Activated naive CD4-positive, alpha-beta T cell treated with anti-CD3 and anti-CD28 coated beads for 36 hours (primary cell): Measurements from ENCODE around the gene C22orf42. TPM values are rescaled to one million over a fixed set of nuclear protein-coding genes. Genes with fewer than 3 reads are reported as not detected.
A peak's percentile ranks its signal among the peaks of the same experiment; 100 is the strongest.
"Not testable (repeated sequence)": the region's sequence is repeated elsewhere in the genome, so short reads cannot be mapped to it uniquely, and the experiment has no call there.

Experiments used
- CTCF ChIA-PET: fragments of 350-600 bp; sonication (Branson Sonifier 250); formaldehyde crosslinking; loops from one replicate; lab custom pipeline; 2021; ENCODE audit warnings: antibody characterized with exemption; lab: Charles Lee
- DNase-seq: peaks from one replicate; pipeline ENCODE4 v3.0.0-alpha.2; 2020
- H3K27ac Mint-ChIP-seq: one replicate; pipeline ENCODE4 v1.8.0; 2021; ENCODE audit warnings: mild to moderate bottlenecking, mixed read lengths
- H3K27me3 Mint-ChIP-seq: one replicate; pipeline ENCODE4 v1.8.0; 2021; ENCODE audit warnings: low read depth, mixed read lengths
- H3K36me3 Mint-ChIP-seq: one replicate; pipeline ENCODE4 v1.8.0; 2021; ENCODE audit warnings: low read depth, mixed read lengths
- H3K4me1 Mint-ChIP-seq: one replicate; pipeline ENCODE4 v1.8.0; 2021; ENCODE audit warnings: low read depth, mixed read lengths
- H3K4me3 Mint-ChIP-seq: one replicate; pipeline ENCODE4 v1.8.0; 2021; ENCODE audit warnings: mild to moderate bottlenecking, moderate library complexity, mixed read lengths
- H3K9me3 Mint-ChIP-seq: one replicate; pipeline ENCODE4 v1.8.0; 2021; ENCODE audit warnings: mixed read lengths
- intact Hi-C: fragments of 100-400 bp; cut with micrococcal nuclease; formaldehyde crosslinking; loops from one replicate; pipeline ENCODE4 v1.15.1; 2023
- total RNA-seq, 2 experiments: library from RNA; stranded (reverse); gene quantifications; one replicate each; pipeline ENCODE4 v1.2.3, GENCODE V29; 2021

The C22orf42 gene
- total RNA-seq, 2 experiments from 2014 or later, result not detected

DNA sequence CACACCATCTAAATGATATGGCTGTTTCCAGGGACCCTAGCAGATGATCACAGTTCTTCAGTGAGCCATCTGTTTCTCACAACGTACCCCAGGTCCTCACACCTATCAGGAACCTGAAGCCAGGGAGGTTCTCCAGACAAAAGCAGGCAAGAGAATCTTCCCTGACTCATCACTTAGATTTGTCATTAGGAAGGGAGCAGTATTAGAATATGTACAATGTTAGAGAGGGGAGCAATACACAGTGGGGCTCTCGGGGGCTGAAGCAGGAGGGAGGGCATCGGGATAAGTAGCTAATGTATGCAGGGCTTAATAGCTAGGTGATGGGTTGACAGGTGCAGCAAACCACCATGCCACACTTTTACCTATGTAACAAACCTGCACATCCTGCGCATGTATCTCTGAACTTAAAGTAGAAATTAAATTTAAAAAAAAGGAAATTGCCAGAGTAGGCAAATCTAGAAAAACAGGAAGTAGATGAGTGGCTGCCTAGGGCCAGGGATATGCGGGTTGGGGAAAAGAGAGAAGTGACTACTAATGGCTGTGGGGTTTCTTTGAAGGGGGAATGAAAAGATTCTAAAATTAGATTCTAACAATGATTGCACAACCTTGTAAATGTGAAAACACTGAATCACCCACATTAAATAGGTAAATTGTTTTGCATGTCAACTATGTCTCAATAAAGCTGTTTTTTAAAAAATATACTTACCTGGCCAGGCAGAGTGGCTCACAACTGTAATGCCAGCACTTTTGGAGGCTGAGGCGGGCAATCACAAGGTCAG lies 14.4 kb downstream of the C22orf42 start:
- Mint-ChIP-seq H3K27me3 (no peaks in the 10 kb centered on the region), H3K4me3 (no peak overlapping the region), H3K9me3 (peaks cover 7% of the 10 kb centered on the region), H3K36me3 (no peaks in the 10 kb centered on the region), H3K4me1 (peaks cover 37% of the 10 kb centered on the region), H3K27ac (no peak overlapping the region)
- peak; percentile 37 for DNase-seq
- intact Hi-C loops, result loop anchor here (10.0 kb wide), 1 partner anchor 120 kb away; no protein-coding TSS in a partner anchor
- CTCF ChIA-PET, result interaction anchor here (0.9 kb wide), 1 partner anchor 122 kb away, joined by 3 read pairs; no protein-coding TSS in a partner anchor

DNA sequence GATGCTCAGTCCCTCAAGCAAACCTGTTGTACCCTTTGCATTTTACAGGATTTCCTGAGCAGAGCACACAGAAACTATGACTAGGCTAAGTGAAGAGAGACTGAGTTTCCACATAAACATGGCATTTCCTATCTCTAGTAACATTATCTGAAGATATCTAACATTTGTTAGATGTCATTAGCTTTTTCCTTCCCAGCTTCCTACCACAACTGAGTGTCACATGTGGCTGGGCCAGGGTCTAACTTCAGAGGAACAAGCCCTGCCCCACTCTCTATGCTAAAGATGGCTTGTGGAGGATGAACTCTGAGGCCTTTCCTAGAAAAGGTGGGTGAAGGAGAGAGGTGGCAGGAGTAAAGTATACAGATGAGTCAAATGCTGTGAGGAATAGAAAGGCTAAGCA lies 16.5 kb downstream of the C22orf42 start:
- CTCF ChIA-PET, result no interaction called here
- peaks cover 45% of the 10 kb centered on the region for H3K4me1 Mint-ChIP-seq
- no peaks in the 10 kb centered on the region for H3K27me3 Mint-ChIP-seq
- no peak overlapping the region for H3K4me3 Mint-ChIP-seq
- peak overlapping the region; percentile 25 for H3K27ac Mint-ChIP-seq
- peaks cover 6% of the 10 kb centered on the region for H3K9me3 Mint-ChIP-seq
- H3K36me3 Mint-ChIP-seq, result no peaks in the 10 kb centered on the region
- peak; percentile 25 for DNase-seq
- intact Hi-C loops, result loop anchor here (1.0 to 10.0 kb wide), 3 partner anchors 64 to 270 kb away; partner anchors contain the start of gene RTCB

DNA sequence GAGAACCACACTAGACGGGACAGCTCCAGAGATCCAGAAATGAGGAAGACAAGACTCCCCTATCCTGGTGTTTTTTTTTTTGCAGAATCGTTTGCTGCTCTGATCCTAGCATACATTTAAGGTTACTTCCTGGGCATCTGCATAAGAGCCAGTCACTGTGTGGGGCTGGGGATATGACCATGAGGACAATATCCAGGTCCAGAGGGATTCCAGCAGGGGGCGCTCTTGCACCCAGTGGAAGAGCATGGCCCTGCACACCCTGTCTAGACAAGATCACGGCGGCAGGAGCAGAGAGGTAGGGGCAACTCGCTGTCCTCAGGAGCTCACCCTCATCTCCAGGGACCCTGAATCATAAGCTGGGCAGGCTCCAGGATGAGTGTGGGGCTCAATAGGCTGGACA lies 18.4 kb downstream of the C22orf42 start:
- DNase-seq, result peak; percentile 21
- H3K27ac Mint-ChIP-seq, H3K36me3 Mint-ChIP-seq, H3K4me3 Mint-ChIP-seq, H3K9me3 Mint-ChIP-seq, H3K27me3 Mint-ChIP-seq: not testable (repeated sequence)
- CTCF ChIA-PET, result interaction anchor here (1.1 kb wide), 1 partner anchor 333 kb away, joined by 5 read pairs; no protein-coding TSS in a partner anchor
- peaks cover 49% of the 10 kb centered on the region for H3K4me1 Mint-ChIP-seq
- intact Hi-C loops, result loop anchor here (10.0 kb wide), 1 partner anchor 124 kb away; no protein-coding TSS in a partner anchor

DNA sequence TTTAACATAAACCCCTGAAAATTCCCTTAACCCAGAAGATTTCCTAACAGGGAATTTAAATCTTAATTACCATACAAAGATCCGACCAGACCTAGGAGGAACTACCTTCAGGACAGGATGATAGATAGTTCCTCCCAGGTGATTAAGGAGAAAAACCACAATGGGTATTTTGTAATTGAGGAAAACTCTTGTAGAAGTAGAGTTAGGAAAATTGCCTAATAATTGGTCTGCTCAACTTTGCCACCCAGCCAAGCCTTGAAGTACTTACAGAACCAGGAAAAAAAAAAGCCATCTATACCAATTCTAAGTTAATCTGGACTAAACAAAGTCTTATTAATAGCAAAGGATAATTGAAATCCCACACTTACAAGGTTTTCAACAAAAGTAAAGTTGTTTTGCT lies 20.5 kb downstream of the C22orf42 start:
- DNase-seq, CTCF ChIA-PET, H3K27me3 Mint-ChIP-seq, H3K27ac Mint-ChIP-seq, H3K36me3 Mint-ChIP-seq, H3K9me3 Mint-ChIP-seq: not testable (repeated sequence)
- intact Hi-C loops, result loop anchor here (1.0 to 5.0 kb wide), 4 partner anchors 88 to 336 kb away; partner anchors contain the start of genes FBXO7 and RTCB
- Mint-ChIP-seq H3K4me3 (peak overlapping the region; percentile 79), H3K4me1 (peaks cover 37% of the 10 kb centered on the region)

DNA sequence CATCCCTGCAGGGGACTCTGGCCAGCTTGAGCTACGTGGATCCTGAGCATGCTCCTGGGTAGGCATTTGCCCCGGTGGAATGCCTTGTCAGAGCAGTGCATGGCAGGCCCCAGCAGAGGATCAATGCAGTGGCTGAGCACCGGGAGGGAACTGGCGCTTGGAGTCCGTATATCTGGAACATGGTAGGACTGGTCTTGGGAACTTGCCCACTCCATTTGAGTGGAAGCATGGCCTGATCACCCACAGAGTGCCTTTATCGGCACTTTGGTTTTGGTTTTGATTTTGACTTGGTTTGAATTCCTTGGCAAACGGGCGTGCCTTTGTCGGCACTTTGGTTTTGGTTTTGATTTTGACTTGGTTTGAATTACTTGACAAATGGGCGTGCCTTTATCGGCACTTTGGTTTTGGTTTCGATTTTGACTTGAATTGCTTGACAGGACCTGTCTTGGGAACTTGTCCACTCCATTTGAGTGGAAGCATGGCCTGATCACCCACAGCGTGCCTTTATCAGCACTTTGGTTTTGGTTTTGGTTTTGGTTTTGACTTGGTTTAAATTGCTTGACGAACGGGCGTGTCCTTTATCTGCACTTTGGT lies 21.3 kb downstream of the C22orf42 start:
- peaks cover 30% of the 10 kb centered on the region for H3K4me1 Mint-ChIP-seq
- CTCF ChIA-PET, result interaction anchor here (0.9 kb wide), 1 partner anchor 168 kb away, joined by 3 read pairs; no protein-coding TSS in a partner anchor
- intact Hi-C loops, result loop anchor here (1.0 to 5.0 kb wide), 4 partner anchors 87 to 337 kb away; partner anchors contain the start of genes FBXO7 and RTCB
- H3K27ac Mint-ChIP-seq, result peak overlapping the region; percentile 76
- not testable (repeated sequence) for H3K9me3 Mint-ChIP-seq, H3K36me3 Mint-ChIP-seq, H3K27me3 Mint-ChIP-seq
- peak overlapping the region; percentile 79 for H3K4me3 Mint-ChIP-seq
- DNase-seq, result peak; percentile 69

DNA sequence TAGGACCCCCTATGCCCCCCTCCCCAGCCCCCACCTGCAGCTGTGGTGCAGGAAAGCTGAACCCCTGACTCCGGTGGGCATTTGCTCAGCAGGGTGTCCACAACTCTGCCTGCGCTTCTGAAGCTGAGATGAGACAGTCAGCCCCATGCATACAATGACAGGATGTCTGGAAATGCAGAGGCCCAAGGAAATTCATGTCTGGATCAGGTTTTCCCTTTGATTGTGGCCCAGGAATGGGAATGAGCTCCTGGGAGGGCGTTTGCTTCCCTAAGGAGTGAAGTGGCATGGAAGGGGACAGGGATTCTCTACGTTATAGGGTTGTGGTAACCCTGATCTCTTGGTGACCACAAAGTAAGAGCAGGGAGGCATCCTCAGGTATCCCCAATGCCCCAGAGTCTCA lies 22.2 kb downstream of the C22orf42 start:
- H3K36me3 Mint-ChIP-seq, H3K9me3 Mint-ChIP-seq, H3K27ac Mint-ChIP-seq, DNase-seq, H3K27me3 Mint-ChIP-seq: not testable (repeated sequence)
- H3K4me1 Mint-ChIP-seq, result peaks cover 23% of the 10 kb centered on the region
- H3K4me3 Mint-ChIP-seq, result peak overlapping the region; percentile 79
- CTCF ChIA-PET, result interaction anchor here (0.9 kb wide), 1 partner anchor 167 kb away, joined by 3 read pairs; no protein-coding TSS in a partner anchor
- intact Hi-C loops, result loop anchor here (5.0 kb wide), 1 partner anchor 165 kb away; no protein-coding TSS in a partner anchor

DNA sequence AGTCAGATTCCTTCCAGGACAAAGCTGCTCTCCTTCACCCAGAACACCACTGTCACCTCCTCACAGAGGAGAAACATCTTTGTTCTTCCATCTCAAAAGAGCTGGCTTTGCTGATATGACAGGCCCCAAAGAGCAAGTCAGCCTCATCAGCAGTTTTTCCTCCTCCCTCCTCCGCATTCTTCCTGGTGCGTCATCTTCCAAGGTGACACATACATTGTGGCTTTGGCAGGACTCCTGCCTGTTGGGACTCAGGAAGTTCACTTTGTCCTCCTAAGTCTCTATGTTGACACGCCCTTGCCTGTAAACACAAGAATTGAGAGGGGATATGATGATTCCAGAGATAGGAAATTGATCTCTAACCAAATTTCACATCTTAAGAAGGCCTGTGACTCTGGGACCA lies 23.1 kb downstream of the C22orf42 start:
- CTCF ChIA-PET, H3K9me3 Mint-ChIP-seq, H3K27me3 Mint-ChIP-seq, H3K4me3 Mint-ChIP-seq, H3K27ac Mint-ChIP-seq, DNase-seq, H3K36me3 Mint-ChIP-seq: not testable (repeated sequence)
- H3K4me1 Mint-ChIP-seq, result peaks cover 18% of the 10 kb centered on the region
- intact Hi-C loops, result loop anchor here (5.0 kb wide), 1 partner anchor 164 kb away; no protein-coding TSS in a partner anchor

DNA sequence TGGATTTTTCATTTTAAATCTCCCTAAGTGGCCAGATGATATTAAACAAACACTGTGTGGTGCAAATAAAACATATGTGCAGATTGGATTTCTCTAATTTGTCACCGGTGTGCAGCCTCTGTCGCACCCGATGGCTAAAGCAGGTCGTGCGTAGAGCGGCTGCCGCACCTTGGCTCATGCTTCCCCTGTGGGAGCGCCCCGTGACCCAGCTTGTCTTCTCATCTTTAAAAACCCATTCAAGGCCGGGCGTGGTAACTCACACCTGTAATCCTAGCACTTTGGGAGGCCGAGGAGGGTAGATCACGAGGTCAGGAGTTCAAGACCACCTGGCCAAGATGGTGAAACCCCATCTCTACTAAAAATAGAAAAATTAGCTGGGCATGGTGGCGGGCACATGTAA lies 24.3 kb downstream of the C22orf42 start:
- H3K27me3 Mint-ChIP-seq, DNase-seq, H3K27ac Mint-ChIP-seq, H3K4me3 Mint-ChIP-seq, CTCF ChIA-PET, H3K36me3 Mint-ChIP-seq, H3K9me3 Mint-ChIP-seq: not testable (repeated sequence)
- H3K4me1 Mint-ChIP-seq, result peaks cover 18% of the 10 kb centered on the region
- intact Hi-C loops, result loop anchor here (5.0 kb wide), 1 partner anchor 162 kb away; no protein-coding TSS in a partner anchor

DNA sequence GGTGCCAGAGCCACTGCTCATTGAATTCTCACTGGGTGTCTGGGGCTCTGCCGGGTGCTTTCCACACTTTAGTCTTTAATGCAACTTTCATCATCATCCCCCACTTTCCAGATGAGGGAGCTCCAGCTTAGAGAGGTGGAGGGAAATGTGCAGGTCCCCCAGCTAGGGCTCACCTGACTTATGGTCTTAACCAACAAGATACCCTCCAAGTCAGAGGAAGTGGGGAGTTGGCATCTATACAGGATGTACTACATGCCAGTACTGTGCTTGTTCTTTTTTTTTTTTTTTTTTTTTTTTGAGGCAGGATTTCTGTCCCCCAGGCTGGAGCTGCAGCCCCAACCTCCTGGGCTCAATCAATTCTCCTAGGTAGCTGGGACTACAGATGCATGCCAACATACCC lies 26.3 kb downstream of the C22orf42 start:
- H3K27ac Mint-ChIP-seq, result no peak overlapping the region
- H3K9me3 Mint-ChIP-seq, result no peaks in the 10 kb centered on the region
- H3K4me1 Mint-ChIP-seq, result peaks cover 11% of the 10 kb centered on the region
- H3K36me3 Mint-ChIP-seq, result no peaks in the 10 kb centered on the region
- CTCF ChIA-PET, result no interaction called here
- DNase-seq, result no peak
- no peak overlapping the region for H3K4me3 Mint-ChIP-seq
- no peaks in the 10 kb centered on the region for H3K27me3 Mint-ChIP-seq
- intact Hi-C loops, result no loop called here

DNA sequence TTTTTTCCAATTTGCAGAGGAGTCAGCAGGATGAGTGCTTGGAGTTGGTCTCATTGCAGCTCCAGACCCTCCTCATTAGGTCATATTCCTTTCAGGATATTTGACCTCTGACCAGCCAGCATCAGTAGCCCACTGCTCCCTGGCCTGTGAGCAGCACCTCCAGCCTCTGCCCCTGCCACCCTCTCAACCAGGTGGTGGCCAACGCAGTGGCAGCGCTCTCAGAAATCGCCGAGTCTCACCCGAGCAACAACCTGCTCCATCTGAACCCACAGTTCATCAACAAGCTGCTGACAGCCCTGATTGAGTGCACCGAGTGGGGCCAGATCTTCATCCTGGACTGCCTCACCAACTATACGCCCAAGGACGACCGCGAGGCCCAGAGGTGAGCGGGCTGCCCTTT lies 27.0 kb downstream of the C22orf42 start:
- DNase-seq, result no peak
- no peaks in the 10 kb centered on the region for H3K9me3 Mint-ChIP-seq
- no peak overlapping the region for H3K4me3 Mint-ChIP-seq
- H3K27me3 Mint-ChIP-seq, result no peaks in the 10 kb centered on the region
- no peak overlapping the region for H3K27ac Mint-ChIP-seq
- H3K4me1 Mint-ChIP-seq, result peaks cover 5% of the 10 kb centered on the region
- no peaks in the 10 kb centered on the region for H3K36me3 Mint-ChIP-seq
- CTCF ChIA-PET, result interaction anchor here (1.3 kb wide), 1 partner anchor 51 kb away, joined by 4 read pairs; no protein-coding TSS in a partner anchor
- intact Hi-C loops, result no loop called here

DNA sequence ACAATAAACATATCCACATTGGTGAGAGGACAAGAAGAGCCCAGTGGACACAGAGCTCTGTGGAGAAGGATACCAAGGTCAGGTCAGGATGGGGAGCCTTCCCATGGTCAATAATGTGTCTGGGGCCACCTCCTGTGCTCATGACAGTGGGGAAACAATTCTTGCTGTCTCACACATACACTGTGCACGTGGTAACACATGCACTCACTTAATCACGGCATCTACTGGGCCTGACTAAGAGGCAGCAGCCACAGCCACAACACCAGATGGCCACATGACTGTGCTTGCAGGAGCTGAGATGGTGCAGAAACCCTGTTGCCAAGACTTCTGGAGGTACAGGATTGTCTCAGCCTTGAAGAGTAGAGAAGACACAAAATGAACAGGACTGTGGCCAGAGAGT lies 28.6 kb downstream of the C22orf42 start:
- DNase-seq, result no peak
- Mint-ChIP-seq H3K27ac (no peak overlapping the region), H3K27me3 (no peaks in the 10 kb centered on the region), H3K4me3 (no peak overlapping the region), H3K36me3 (no peaks in the 10 kb centered on the region), H3K9me3 (no peaks in the 10 kb centered on the region), H3K4me1 (peaks cover 5% of the 10 kb centered on the region)
- CTCF ChIA-PET, result no interaction called here
- intact Hi-C loops, result no loop called here

DNA sequence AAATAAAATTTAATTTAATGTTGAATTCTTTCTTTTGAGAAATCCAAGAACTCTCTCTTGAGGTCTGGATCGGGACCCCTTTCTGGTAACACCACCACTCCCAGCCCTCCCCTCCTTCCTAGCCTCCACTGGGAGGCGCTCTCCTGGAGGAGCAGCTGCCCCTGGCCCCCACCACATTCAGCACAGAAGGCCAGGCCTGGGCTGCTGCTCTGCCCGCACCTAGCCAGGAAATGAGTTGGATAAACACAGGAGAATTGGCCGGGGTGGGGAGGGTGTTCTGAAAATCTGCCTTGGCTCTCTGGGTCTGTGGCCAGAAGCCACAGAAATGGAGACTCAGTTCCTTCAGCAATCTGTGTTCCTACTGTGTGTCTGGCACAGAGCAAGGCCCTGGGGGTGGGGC lies 31.2 kb downstream of the C22orf42 start:
- CTCF ChIA-PET, result no interaction called here
- Mint-ChIP-seq H3K4me1 (peaks cover 13% of the 10 kb centered on the region), H3K9me3 (no peaks in the 10 kb centered on the region), H3K27me3 (no peaks in the 10 kb centered on the region), H3K27ac (no peak overlapping the region), H3K36me3 (no peaks in the 10 kb centered on the region), H3K4me3 (no peak overlapping the region)
- intact Hi-C loops, result no loop called here
- no peak for DNase-seq
